H9 (cell line): ENCODE data around the gene SOX8. TPM values are rescaled to one million over a fixed set of nuclear protein-coding genes. Genes with fewer than 3 reads are reported as not detected.

ENCODE experiments used
- DNase-seq: peaks from one replicate; pipeline ENCODE4 v3.0.0-alpha.2; 2017
- H2AFZ ChIP-seq: one replicate; pipeline ENCODE4 v1.6.1; 2013; ENCODE audit warnings: mild to moderate bottlenecking, low read length, control low read depth, moderate library complexity
- H2AK5ac ChIP-seq: 2 replicates; pipeline ENCODE4 v1.6.1; 2013; ENCODE audit warnings: low read length, control low read depth, mixed read lengths; ENCODE audit not compliant: insufficient read length
- H2BK120ac ChIP-seq: one replicate; pipeline ENCODE4 v1.6.1; 2013; ENCODE audit warnings: low read depth, mild to moderate bottlenecking, low read length, control low read depth, inconsistent platforms; ENCODE audit not compliant: poor library complexity, severe bottlenecking
- H2BK12ac ChIP-seq: 2 replicates; pipeline ENCODE4 v1.6.1; 2013; ENCODE audit warnings: low read length, control low read depth, mixed read lengths, low read depth; ENCODE audit not compliant: insufficient read length
- H2BK15ac ChIP-seq: 2 replicates; pipeline ENCODE4 v1.6.1; 2013; ENCODE audit warnings: low read depth, low read length, control low read depth
- H2BK20ac ChIP-seq: one replicate; pipeline ENCODE4 v1.6.1; 2013; ENCODE audit warnings: low read depth, mild to moderate bottlenecking, low read length, control low read depth, inconsistent platforms; ENCODE audit not compliant: poor library complexity, severe bottlenecking
- H2BK5ac ChIP-seq: 2 replicates; pipeline ENCODE4 v1.6.1; 2013; ENCODE audit warnings: low read length, control low read depth, mixed read lengths; ENCODE audit not compliant: insufficient read length
- H3K14ac ChIP-seq: 2 replicates; pipeline ENCODE4 v1.6.1; 2013; ENCODE audit warnings: low read length, control low read depth; ENCODE audit not compliant: insufficient read depth
- H3K18ac ChIP-seq: 2 replicates; pipeline ENCODE4 v1.6.1; 2013; ENCODE audit warnings: low read depth, mild to moderate bottlenecking, mixed read lengths, low read length, control low read depth; ENCODE audit not compliant: insufficient read length
- H3K23ac ChIP-seq: 2 replicates; pipeline ENCODE4 v1.6.1; 2013; ENCODE audit warnings: low read length, control low read depth, mixed read lengths, low read depth; ENCODE audit not compliant: insufficient read length
- H3K23me2 ChIP-seq: 2 replicates; pipeline ENCODE4 v1.6.1; 2013; ENCODE audit warnings: low read depth, mild to moderate bottlenecking, mixed read lengths, low read length, control low read depth; ENCODE audit not compliant: insufficient read length, poor library complexity, severe bottlenecking
- H3K27ac ChIP-seq: 2 replicates; pipeline ENCODE4 v1.5.1; 2013; ENCODE audit warnings: low read length, control low read depth, mixed read lengths, low read depth; ENCODE audit not compliant: insufficient read length
- H3K27me3 ChIP-seq: 2 replicates; pipeline ENCODE4 v1.6.1; 2013; ENCODE audit warnings: low read length, control low read depth, inconsistent platforms; ENCODE audit not compliant: insufficient read depth
- H3K4ac ChIP-seq: 2 replicates; pipeline ENCODE4 v1.6.1; 2013; ENCODE audit warnings: low read depth, mild to moderate bottlenecking, control low read depth, inconsistent platforms, low read length, moderate library complexity
- H3K4me1 ChIP-seq: 2 replicates; pipeline ENCODE4 v1.6.1; 2013; ENCODE audit warnings: low read length, control low read depth, inconsistent platforms; ENCODE audit not compliant: insufficient read depth
- H3K4me2 ChIP-seq: 2 replicates; pipeline ENCODE4 v1.6.1; 2013; ENCODE audit warnings: low read length, control low read depth, mixed read lengths; ENCODE audit not compliant: insufficient read length, insufficient read depth
- H3K56ac ChIP-seq: 2 replicates; pipeline ENCODE4 v1.6.1; 2013; ENCODE audit warnings: low read depth, mild to moderate bottlenecking, mixed read lengths, low read length, control low read depth; ENCODE audit not compliant: insufficient read length
- H3K79me1 ChIP-seq: 2 replicates; pipeline ENCODE4 v1.6.1; 2013; ENCODE audit warnings: low read depth, mild to moderate bottlenecking, moderate library complexity, low read length, control low read depth, inconsistent platforms; ENCODE audit not compliant: insufficient read depth, poor library complexity, severe bottlenecking
- H3K79me2 ChIP-seq: 2 replicates; pipeline ENCODE4 v1.6.1; 2013; ENCODE audit warnings: low read length, control low read depth, inconsistent platforms; ENCODE audit not compliant: insufficient read depth
- H3K9ac ChIP-seq: 2 replicates; pipeline ENCODE4 v1.6.1; 2013; ENCODE audit warnings: low read length, control low read depth, mixed read lengths; ENCODE audit not compliant: insufficient read length; ENCODE audit errors: extremely low read depth
- H3K9me3 ChIP-seq: one replicate; pipeline ENCODE4 v1.6.1; 2013; ENCODE audit warnings: low read depth, low read length, inconsistent platforms; ENCODE audit not compliant: control insufficient read depth
- H3T11ph ChIP-seq: one replicate; pipeline ENCODE4 v1.6.1; 2013; ENCODE audit warnings: mild to moderate bottlenecking, low read length, control low read depth, inconsistent platforms
- H4K20me1 ChIP-seq: one replicate; pipeline ENCODE4 v1.6.1; 2013; ENCODE audit not compliant: control insufficient read depth, insufficient read length, insufficient read depth
- H4K5ac ChIP-seq: 2 replicates; pipeline ENCODE4 v1.6.1; 2013; ENCODE audit warnings: low read depth, mild to moderate bottlenecking, mixed read lengths, low read length, control low read depth; ENCODE audit not compliant: insufficient read length
- H4K8ac ChIP-seq: replicated peaks from 2 replicates; pipeline ENCODE4 v1.6.1; 2013; ENCODE audit warnings: low read length, control low read depth, mixed read lengths, low read depth; ENCODE audit not compliant: insufficient read length
- H4K91ac ChIP-seq: 2 replicates; pipeline ENCODE4 v1.6.1; 2013; ENCODE audit warnings: low read depth, mild to moderate bottlenecking, moderate library complexity, mixed read lengths, low read length, control low read depth; ENCODE audit not compliant: insufficient read length
- H3K27ac Mint-ChIP-seq, 3 experiments: 2 replicates in 2 of 3; 3 replicates in 1 of 3; pipeline ENCODE4 v1.8.0; 2020 to 2021; ENCODE audit warnings: mixed read lengths in 3 of 3, mild to moderate bottlenecking in 1 of 3, moderate library complexity in 1 of 3
- H3K27me3 Mint-ChIP-seq: 2 replicates; pipeline ENCODE4 v1.8.0; 2021; ENCODE audit warnings: low read depth, mild to moderate bottlenecking, moderate library complexity, mixed read lengths
- H3K36me3 Mint-ChIP-seq, 3 experiments: 2 replicates in 2 of 3; 3 replicates in 1 of 3; pipeline ENCODE4 v1.8.0; 2020 to 2021; ENCODE audit warnings: low read depth in 3 of 3, mixed read lengths in 3 of 3; ENCODE audit not compliant: insufficient read depth in 1 of 3
- H3K4me1 Mint-ChIP-seq, 2 experiments: 2 replicates each; pipeline ENCODE4 v1.8.0; 2020; ENCODE audit warnings: mixed read lengths in 2 of 2
- H3K4me3 Mint-ChIP-seq, 2 experiments: 2 replicates in 1 of 2; 3 replicates in 1 of 2; pipeline ENCODE4 v1.8.0; 2020 to 2021; ENCODE audit warnings: mild to moderate bottlenecking in 2 of 2, mixed read lengths in 2 of 2, moderate library complexity in 1 of 2
- H3K9me3 Mint-ChIP-seq, 2 experiments: 2 replicates in 1 of 2; 3 replicates in 1 of 2; pipeline ENCODE4 v1.8.0; 2020; ENCODE audit warnings: mild to moderate bottlenecking in 2 of 2, mixed read lengths in 2 of 2, moderate library complexity in 1 of 2
- CTCF ChIP-seq: fragments of 200-600 bp; sonication (generic); conservative IDR thresholded peaks from 3 replicates; pipeline ENCODE4 v1.8.0; 2021; ENCODE audit warnings: antibody characterized with exemption, mild to moderate bottlenecking
- WGBS: extraction: QIAGEN DNeasy Blood & Tissue Kit; methylation state at CpG from one replicate; pipeline ENCODE4 v1.1.7; 2013; ENCODE audit warnings: missing lambda C conversion rate, low lambda C conversion rate, mixed read lengths; ENCODE audit not compliant: insufficient read length; ENCODE audit errors: extremely low coverage; 5-methylcytosine and 5-hydroxymethylcytosine counted together
- total RNA-seq: library from RNA; stranded (reverse); gene quantifications from 2 replicates; pipeline ENCODE4 v1.2.1, GENCODE V29; 2021

SOX8 gene
- total RNA-seq, 1 experiment from 2014 or later, result 8.9 TPM

- Histone ChIP-seq H3K18ac (no peak overlapping the region), H3K4me2 (no peak overlapping the region), H3K79me2 (no peaks in the 10 kb centered on the region), H3K79me1 (no peaks in the 10 kb centered on the region), H2AK5ac (no peak overlapping the region), H2BK120ac (no peak overlapping the region), H2BK15ac (no peak overlapping the region), H3K23me2 (peaks cover 7% of the 10 kb centered on the region), H3K14ac (no peak overlapping the region), H3K23ac (no peak overlapping the region), H4K8ac (no peak overlapping the region), H3K56ac (no peak overlapping the region), H3K4me1 (no peaks in the 10 kb centered on the region), H4K5ac (no peak overlapping the region), H3T11ph (no peak overlapping the region), H3K9ac (no peak overlapping the region), H2BK12ac (no peak overlapping the region), H3K27ac (no peak overlapping the region), H3K27me3 (peaks cover 14% of the 10 kb centered on the region; the same call in 1 of the 2 replicates), H3K4ac (no peak overlapping the region), H2BK20ac (no peak overlapping the region), H4K91ac (no peak overlapping the region), H2AFZ (no peak overlapping the region), H2BK5ac (no peak overlapping the region), H4K20me1 (no peaks in the 10 kb centered on the region), H3K9me3 (no peaks in the 10 kb centered on the region)
- peaks cover 52% of the 10 kb centered on the region for H3K27me3 Mint-ChIP-seq
- H3K36me3 Mint-ChIP-seq, result peaks cover 0 to 2% (median 0%) of the 10 kb centered on the region in 3 experiments; a peak in 2 of 7 replicates
- DNase-seq, result no peak
- H3K27ac Mint-ChIP-seq, result no peak overlapping the region
- no peak for TF ChIP-seq CTCF
- WGBS, result no CpG with 5 or more reads among the region's 9 CpGs
- no peak overlapping the region for H3K4me3 Mint-ChIP-seq
- peaks cover 3 to 15% of the 10 kb centered on the region in 2 experiments; a peak in 3 of 4 replicates for H3K4me1 Mint-ChIP-seq
- no peaks in the 10 kb centered on the region for H3K9me3 Mint-ChIP-seq
Observed at GRCh38 chr16:978403-978802, 3.2 kb upstream of the SOX8 start.
